ENCODE results near the gene HOXC10.

DNA sequence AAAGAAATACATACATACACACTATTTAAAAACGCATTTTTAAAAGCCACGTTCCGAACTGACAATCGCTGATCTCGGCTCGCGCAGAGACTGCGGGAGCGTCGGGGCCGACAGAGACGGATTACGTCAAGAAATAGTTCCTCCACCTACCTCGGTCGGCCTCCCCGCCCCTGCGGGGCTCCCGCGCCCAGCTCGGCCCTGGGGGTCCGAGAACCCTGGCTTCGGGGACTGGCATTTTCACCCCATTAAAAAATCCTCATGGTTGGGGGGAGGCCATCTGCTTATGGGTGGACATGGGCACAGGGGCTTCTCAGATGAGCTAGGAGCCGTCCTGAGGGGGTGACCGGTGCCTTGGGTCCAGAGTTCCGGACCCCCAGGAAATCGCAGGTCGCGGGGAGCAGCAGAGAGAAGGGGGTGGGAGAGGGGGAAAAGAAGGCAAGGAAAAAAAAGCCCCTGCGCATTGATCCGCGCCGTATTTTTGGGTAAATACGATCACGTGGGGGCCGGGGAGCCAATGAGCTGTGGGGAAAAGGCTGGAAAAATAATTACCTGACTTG, 14.7 kb downstream of the HOXC10 start:
- TF ChIP-seq POLR2A (IDR thresholded peaks at IDR 0.05; ENCODE audit: control extremely low read depth in 1 of 2, low read depth in 2 of 2, low read length in 2 of 2) (no peak), SUZ12 (IDR thresholded peaks at IDR 0.05; ENCODE audit: low read length) (no peak), CHD2 (IDR thresholded peaks at IDR 0.05; ENCODE audit: low read length) (0 out of 2 replicates have a peak, but pooled peaks have one; percentile 20), RAD21 (IDR thresholded peaks at IDR 0.05 in 1 of 2, conservative IDR thresholded peaks at IDR 0.05 in 1 of 2; ENCODE audit: low read depth in 2 of 2, low read length in 2 of 2) (no peak), ZNF274 (IDR thresholded peaks at IDR 0.05; ENCODE audit: borderline replicate concordance, extremely low read depth, low read length) (no peak), POLR2AphosphoS5 (IDR thresholded peaks at IDR 0.05; ENCODE audit: low read depth, low read length) (no peak)
- TF ChIP-seq, protein P1, sequence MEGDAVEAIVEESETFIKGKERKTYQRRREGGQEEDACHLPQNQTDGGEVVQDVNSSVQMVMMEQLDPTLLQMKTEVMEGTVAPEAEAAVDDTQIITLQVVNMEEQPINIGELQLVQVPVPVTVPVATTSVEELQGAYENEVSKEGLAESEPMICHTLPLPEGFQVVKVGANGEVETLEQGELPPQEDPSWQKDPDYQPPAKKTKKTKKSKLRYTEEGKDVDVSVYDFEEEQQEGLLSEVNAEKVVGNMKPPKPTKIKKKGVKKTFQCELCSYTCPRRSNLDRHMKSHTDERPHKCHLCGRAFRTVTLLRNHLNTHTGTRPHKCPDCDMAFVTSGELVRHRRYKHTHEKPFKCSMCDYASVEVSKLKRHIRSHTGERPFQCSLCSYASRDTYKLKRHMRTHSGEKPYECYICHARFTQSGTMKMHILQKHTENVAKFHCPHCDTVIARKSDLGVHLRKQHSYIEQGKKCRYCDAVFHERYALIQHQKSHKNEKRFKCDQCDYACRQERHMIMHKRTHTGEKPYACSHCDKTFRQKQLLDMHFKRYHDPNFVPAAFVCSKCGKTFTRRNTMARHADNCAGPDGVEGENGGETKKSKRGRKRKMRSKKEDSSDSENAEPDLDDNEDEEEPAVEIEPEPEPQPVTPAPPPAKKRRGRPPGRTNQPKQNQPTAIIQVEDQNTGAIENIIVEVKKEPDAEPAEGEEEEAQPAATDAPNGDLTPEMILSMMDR (IDR thresholded peaks at IDR 0.05; ENCODE audit: control extremely low read depth in 1 of 3, insufficient read depth in 1 of 3, low read depth in 1 of 3, low read length in 3 of 3), result no peak
